Endothelial cell (in vitro differentiated cells): Measurements from ENCODE around the gene SLC7A1. TPM values are rescaled to one million over a fixed set of nuclear protein-coding genes. Genes with fewer than 3 reads are reported as not detected.

Experiments
- DNase-seq: peaks from one replicate; pipeline ENCODE4 v3.0.0; 2021; ENCODE audit warnings: low spot score
- H3K27ac Mint-ChIP-seq: one replicate; pipeline ENCODE4 v1.8.0; 2021; ENCODE audit warnings: mixed read lengths, inconsistent platforms; ENCODE audit not compliant: unreplicated experiment
- H3K27me3 Mint-ChIP-seq: one replicate; pipeline ENCODE4 v1.8.0; 2021; ENCODE audit warnings: mild to moderate bottlenecking, moderate library complexity, mixed read lengths, inconsistent platforms; ENCODE audit not compliant: unreplicated experiment
- H3K36me3 Mint-ChIP-seq: one replicate; pipeline ENCODE4 v1.8.0; 2021; ENCODE audit warnings: mild to moderate bottlenecking, low read depth, mixed read lengths, inconsistent platforms; ENCODE audit not compliant: unreplicated experiment
- H3K4me1 Mint-ChIP-seq: one replicate; pipeline ENCODE4 v1.8.0; 2021; ENCODE audit warnings: mild to moderate bottlenecking, mixed read lengths, inconsistent platforms; ENCODE audit not compliant: unreplicated experiment
- H3K4me3 Mint-ChIP-seq: one replicate; pipeline ENCODE4 v1.8.0; 2021; ENCODE audit warnings: mild to moderate bottlenecking, mixed read lengths, inconsistent platforms; ENCODE audit not compliant: unreplicated experiment
- H3K9me3 Mint-ChIP-seq: one replicate; pipeline ENCODE4 v1.8.0; 2021; ENCODE audit warnings: mixed read lengths, inconsistent platforms; ENCODE audit not compliant: unreplicated experiment
- CTCF ChIP-seq: fragments of 200-600 bp; sonication (generic); IDR thresholded peaks from one replicate; pipeline ENCODE4 v1.5.0; 2021; ENCODE audit warnings: antibody characterized with exemption; ENCODE audit not compliant: unreplicated experiment
- total RNA-seq: library from RNA; stranded (reverse); fragmentation: NEBNext Ultra II Directional; extraction: Animal tissue kit (Norgen Biotek cat#: 25700); gene quantifications from one replicate; pipeline ENCODE4 v1.2.1, GENCODE V29; 2021; ENCODE audit not compliant: unreplicated experiment

The SLC7A1 gene
- total RNA-seq, 1 donor from 2014 or later = 17.4 TPM

DNA sequence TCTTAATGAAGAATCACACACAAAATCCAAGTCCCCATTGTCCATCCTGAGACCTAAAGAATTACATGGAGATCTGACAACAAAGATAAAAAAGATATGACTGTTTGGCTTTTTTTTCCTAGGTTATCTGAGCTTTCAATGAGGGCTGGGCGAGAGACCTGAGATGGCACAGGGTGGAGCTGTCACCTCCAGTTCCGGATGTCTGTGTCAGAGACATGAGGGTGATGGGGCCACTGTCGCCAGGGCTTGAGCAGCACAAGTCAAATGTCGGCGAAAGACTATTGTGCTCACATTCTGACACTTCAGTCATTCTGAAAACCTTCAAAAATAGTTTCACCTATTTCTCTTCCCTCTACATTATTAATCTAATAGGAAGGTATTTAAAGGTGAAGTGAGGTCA, 65.7 kb downstream of the SLC7A1 start:
- peaks cover 6% of the 10 kb centered on the region for H3K27me3 Mint-ChIP-seq
- no peak overlapping the region for H3K27ac Mint-ChIP-seq
- H3K4me3 Mint-ChIP-seq = no peak overlapping the region
- peaks cover 8% of the 10 kb centered on the region for H3K36me3 Mint-ChIP-seq
- DNase-seq = no peak
- peaks cover 16% of the 10 kb centered on the region for H3K4me1 Mint-ChIP-seq
- no peaks in the 10 kb centered on the region for H3K9me3 Mint-ChIP-seq
- no peak for TF ChIP-seq CTCF

- DNase-seq = no peak
- no peaks in the 10 kb centered on the region for H3K9me3 Mint-ChIP-seq
- H3K4me3 Mint-ChIP-seq = no peak overlapping the region
- peaks cover 6% of the 10 kb centered on the region for H3K27me3 Mint-ChIP-seq
- peaks cover 8% of the 10 kb centered on the region for H3K36me3 Mint-ChIP-seq
- H3K4me1 Mint-ChIP-seq = peaks cover 23% of the 10 kb centered on the region
- no peak for TF ChIP-seq CTCF
- no peak overlapping the region for H3K27ac Mint-ChIP-seq
Measured at GRCh38 chr13:29527916-29528315, 67.6 kb downstream of the SLC7A1 start.

- peaks cover 6% of the 10 kb centered on the region for H3K27me3 Mint-ChIP-seq
- no peak overlapping the region for H3K4me3 Mint-ChIP-seq
- no peaks in the 10 kb centered on the region for H3K9me3 Mint-ChIP-seq
- DNase-seq = no peak
- peaks cover 6% of the 10 kb centered on the region for H3K36me3 Mint-ChIP-seq
- no peak overlapping the region for H3K27ac Mint-ChIP-seq
- TF ChIP-seq CTCF = no peak
- H3K4me1 Mint-ChIP-seq = peaks cover 23% of the 10 kb centered on the region
Measured at GRCh38 chr13:29527511-29527910, 68.0 kb downstream of the SLC7A1 start.

DNA sequence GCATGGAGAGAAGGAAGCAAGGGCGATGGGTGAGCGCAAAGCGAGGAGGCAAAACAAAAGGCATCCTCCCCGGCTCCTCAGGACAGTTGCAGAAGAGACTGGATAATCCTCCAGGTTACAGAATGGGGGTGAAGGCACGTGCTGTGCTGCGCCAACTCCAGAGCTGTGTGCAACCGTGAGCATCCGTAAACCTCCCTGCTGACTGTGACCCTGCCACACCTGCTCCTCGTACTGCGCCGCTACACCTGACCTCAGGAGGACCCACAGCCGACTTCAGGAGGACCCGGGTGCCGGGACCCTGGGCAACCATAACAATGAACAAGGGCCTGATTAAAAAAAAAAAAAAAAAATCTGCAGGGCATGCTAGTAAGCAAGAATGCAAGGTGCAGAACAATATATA, 68.7 kb downstream of the SLC7A1 start:
- peaks cover 7% of the 10 kb centered on the region for H3K27me3 Mint-ChIP-seq
- peaks cover 13% of the 10 kb centered on the region for H3K36me3 Mint-ChIP-seq
- no peak overlapping the region for H3K4me3 Mint-ChIP-seq
- DNase-seq = no peak
- no peak overlapping the region for H3K27ac Mint-ChIP-seq
- TF ChIP-seq CTCF = no peak
- peaks cover 23% of the 10 kb centered on the region for H3K4me1 Mint-ChIP-seq
- no peaks in the 10 kb centered on the region for H3K9me3 Mint-ChIP-seq

DNA sequence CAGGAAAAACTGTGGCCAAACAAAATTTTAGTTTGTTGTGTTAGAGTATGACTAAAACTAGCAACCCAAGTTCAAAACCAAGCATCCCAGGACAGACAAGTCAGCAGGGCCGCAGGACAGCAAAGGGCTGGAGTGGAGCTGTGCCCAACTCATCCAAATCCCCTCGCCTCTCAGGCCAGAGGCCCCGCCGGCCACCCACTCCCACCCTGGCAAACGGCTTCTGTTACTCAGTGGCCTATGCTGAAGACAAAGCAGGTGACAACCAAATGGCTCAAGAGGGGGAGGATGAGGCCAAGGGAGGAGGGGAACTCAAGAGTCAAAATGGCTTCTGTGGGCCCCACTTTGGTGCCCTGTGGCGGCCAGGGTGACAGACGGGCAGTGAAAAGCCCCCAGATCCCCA, 69.7 kb downstream of the SLC7A1 start:
- Mint-ChIP-seq H3K4me1 (peaks cover 15% of the 10 kb centered on the region), H3K9me3 (no peaks in the 10 kb centered on the region), H3K27me3 (peaks cover 7% of the 10 kb centered on the region), H3K4me3 (no peak overlapping the region), H3K36me3 (peaks cover 16% of the 10 kb centered on the region), H3K27ac (no peak overlapping the region)
- no peak for TF ChIP-seq CTCF
- DNase-seq = no peak
